ENCODE results near the gene ERAS.

Gene ERAS

GRCh38 chrX:48789366-48790220 lies 36.7 kb upstream of the ERAS start:
- no peak for DNase-seq (ENCODE audit: low spot score)
- Mint-ChIP-seq H3K27ac (peak overlapping the region; percentile 13), H3K4me1 (ENCODE audit: low read depth) (peaks cover 21% of the 10 kb centered on the region), H3K27me3 (ENCODE audit: low read depth) (peaks cover 14% of the 10 kb centered on the region), H3K36me3 (ENCODE audit: low read depth) (no peaks in the 10 kb centered on the region), H3K9me3 (no peaks in the 10 kb centered on the region), H3K4me3 (peak overlapping the region; percentile 42)

- Mint-ChIP-seq H3K27ac (no peak overlapping the region), H3K4me3 (no peak overlapping the region), H3K4me1 (ENCODE audit: low read depth) (peaks cover 21% of the 10 kb centered on the region), H3K27me3 (ENCODE audit: low read depth) (peaks cover 14% of the 10 kb centered on the region), H3K9me3 (no peaks in the 10 kb centered on the region), H3K36me3 (ENCODE audit: low read depth) (no peaks in the 10 kb centered on the region)
- DNase-seq (ENCODE audit: low spot score) = no peak
These were observed 35.8 kb upstream of the ERAS start for GRCh38 chrX:48790477-48790876.

- Mint-ChIP-seq H3K9me3 (no peaks in the 10 kb centered on the region), H3K27me3 (ENCODE audit: low read depth) (peaks cover 14% of the 10 kb centered on the region), H3K4me3 (no peak overlapping the region), H3K36me3 (ENCODE audit: low read depth) (no peaks in the 10 kb centered on the region), H3K27ac (no peak overlapping the region), H3K4me1 (ENCODE audit: low read depth) (peaks cover 21% of the 10 kb centered on the region)
- DNase-seq (ENCODE audit: low spot score) = no peak
These were observed 35.1 kb upstream of the ERAS start for GRCh38 chrX:48791063-48791820.

GRCh38 chrX:48792219-48792618 lies 34.1 kb upstream of the ERAS start:
- DNase-seq (ENCODE audit: low spot score) = no peak
- Mint-ChIP-seq H3K4me3 (no peak overlapping the region), H3K27ac (no peak overlapping the region), H3K9me3 (no peaks in the 10 kb centered on the region), H3K4me1 (ENCODE audit: low read depth) (peaks cover 21% of the 10 kb centered on the region), H3K36me3 (ENCODE audit: low read depth) (no peaks in the 10 kb centered on the region), H3K27me3 (ENCODE audit: low read depth) (peaks cover 12% of the 10 kb centered on the region)

GRCh38 chrX:48793935-48794334 lies 32.4 kb upstream of the ERAS start:
- DNase-seq (ENCODE audit: low spot score) = no peak
- Mint-ChIP-seq H3K27me3 (ENCODE audit: low read depth) (peaks cover 3% of the 10 kb centered on the region), H3K4me1 (ENCODE audit: low read depth) (peaks cover 15% of the 10 kb centered on the region), H3K27ac (no peak overlapping the region), H3K36me3 (ENCODE audit: low read depth) (no peaks in the 10 kb centered on the region), H3K9me3 (no peaks in the 10 kb centered on the region), H3K4me3 (no peak overlapping the region)

GRCh38 chrX:48794340-48794910 lies 31.9 kb upstream of the ERAS start:
- Mint-ChIP-seq H3K9me3 (no peaks in the 10 kb centered on the region), H3K27ac (peak overlapping the region; percentile 41), H3K4me3 (no peak overlapping the region), H3K27me3 (ENCODE audit: low read depth) (peaks cover 3% of the 10 kb centered on the region), H3K4me1 (ENCODE audit: low read depth) (peaks cover 11% of the 10 kb centered on the region), H3K36me3 (ENCODE audit: low read depth) (no peaks in the 10 kb centered on the region)
- DNase-seq (ENCODE audit: low spot score) = no peak

GRCh38 chrX:48794911-48795515 lies 31.3 kb upstream of the ERAS start:
- no peaks in the 10 kb centered on the region for H3K36me3 Mint-ChIP-seq (ENCODE audit: low read depth)

GRCh38 chrX:48798318-48798717 lies 28.0 kb upstream of the ERAS start:
- Mint-ChIP-seq H3K27me3 (ENCODE audit: low read depth) (no peaks in the 10 kb centered on the region), H3K9me3 (no peaks in the 10 kb centered on the region), H3K4me1 (ENCODE audit: low read depth) (peaks cover 10% of the 10 kb centered on the region), H3K27ac (no peak overlapping the region), H3K4me3 (no peak overlapping the region), H3K36me3 (ENCODE audit: low read depth) (peaks cover 4% of the 10 kb centered on the region)
- DNase-seq (ENCODE audit: low spot score) = no peak

More at GRCh38 chrX:48794911-48795515, 31.3 kb upstream of the ERAS start:
- DNase-seq (ENCODE audit: low spot score) = no peak
- H3K4me1 Mint-ChIP-seq (ENCODE audit: low read depth) = peaks cover 6% of the 10 kb centered on the region
- H3K4me3 Mint-ChIP-seq = no peak overlapping the region
- H3K27me3 Mint-ChIP-seq (ENCODE audit: low read depth) = no peaks in the 10 kb centered on the region
- no peaks in the 10 kb centered on the region for H3K9me3 Mint-ChIP-seq
- no peak overlapping the region for H3K27ac Mint-ChIP-seq

- Mint-ChIP-seq H3K36me3 (ENCODE audit: low read depth) (peaks cover 10% of the 10 kb centered on the region), H3K27ac (peak overlapping the region; percentile 99), H3K4me3 (peak overlapping the region; percentile 92), H3K27me3 (ENCODE audit: low read depth) (no peaks in the 10 kb centered on the region), H3K4me1 (ENCODE audit: low read depth) (peaks cover 11% of the 10 kb centered on the region), H3K9me3 (no peaks in the 10 kb centered on the region)
- no peak for DNase-seq (ENCODE audit: low spot score)
These were observed 25.6 kb upstream of the ERAS start for GRCh38 chrX:48800574-48801279.

GRCh38 chrX:48801280-48802088 lies 24.8 kb upstream of the ERAS start, which contains the start of gene HDAC6:
TSS of gene HDAC6 (plus strand) at chrX:48802067. CDS start at chrX:48802693, 626 bp downstream.
- peak within 1 kb of the TSS; percentile 99 for H3K27ac Mint-ChIP-seq
- no peaks in the 10 kb centered on the region for H3K27me3 Mint-ChIP-seq (ENCODE audit: low read depth)
- peak within 1 kb of the TSS; percentile 92 for H3K4me3 Mint-ChIP-seq
- no peaks in the 10 kb centered on the region for H3K9me3 Mint-ChIP-seq
- peaks cover 10% of the 10 kb centered on the region for H3K36me3 Mint-ChIP-seq (ENCODE audit: low read depth)
- DNase-seq (ENCODE audit: low spot score) = peak; percentile 96
- H3K4me1 Mint-ChIP-seq (ENCODE audit: low read depth) = peaks cover 11% of the 10 kb centered on the region

GRCh38 chrX:48802089-48802904 lies 24.0 kb upstream of the ERAS start:
- no peaks in the 10 kb centered on the region for H3K9me3 Mint-ChIP-seq
- peaks cover 10% of the 10 kb centered on the region for H3K36me3 Mint-ChIP-seq (ENCODE audit: low read depth)
- H3K27me3 Mint-ChIP-seq (ENCODE audit: low read depth) = no peaks in the 10 kb centered on the region
- peak overlapping the region; percentile 92 for H3K4me3 Mint-ChIP-seq
- peak overlapping the region; percentile 99 for H3K27ac Mint-ChIP-seq
- peak; percentile 75 for DNase-seq (ENCODE audit: low spot score)
- peaks cover 11% of the 10 kb centered on the region for H3K4me1 Mint-ChIP-seq (ENCODE audit: low read depth)

GRCh38 chrX:48802905-48803200 lies 23.5 kb upstream of the ERAS start:
- Mint-ChIP-seq H3K27ac (peak overlapping the region; percentile 99), H3K27me3 (ENCODE audit: low read depth) (no peaks in the 10 kb centered on the region), H3K4me1 (ENCODE audit: low read depth) (peaks cover 11% of the 10 kb centered on the region), H3K36me3 (ENCODE audit: low read depth) (peaks cover 10% of the 10 kb centered on the region), H3K9me3 (no peaks in the 10 kb centered on the region), H3K4me3 (peak overlapping the region; percentile 92)
- no peak for DNase-seq (ENCODE audit: low spot score)

Measured in T-helper 2 cell treated with Interferon-gamma antibody and Interleukin-4, amounts not matched to agents 5 μg/mL and 100 μg/mL, for 36 hours (primary cell).